ENCODE results near the gene SNX11. TPM values are rescaled to one million over a fixed set of nuclear protein-coding genes. Genes with fewer than 3 reads are reported as not detected.

SNX11 gene
- polyA plus RNA-seq, 2 donors = 11.5 to 17.0 TPM

DNA sequence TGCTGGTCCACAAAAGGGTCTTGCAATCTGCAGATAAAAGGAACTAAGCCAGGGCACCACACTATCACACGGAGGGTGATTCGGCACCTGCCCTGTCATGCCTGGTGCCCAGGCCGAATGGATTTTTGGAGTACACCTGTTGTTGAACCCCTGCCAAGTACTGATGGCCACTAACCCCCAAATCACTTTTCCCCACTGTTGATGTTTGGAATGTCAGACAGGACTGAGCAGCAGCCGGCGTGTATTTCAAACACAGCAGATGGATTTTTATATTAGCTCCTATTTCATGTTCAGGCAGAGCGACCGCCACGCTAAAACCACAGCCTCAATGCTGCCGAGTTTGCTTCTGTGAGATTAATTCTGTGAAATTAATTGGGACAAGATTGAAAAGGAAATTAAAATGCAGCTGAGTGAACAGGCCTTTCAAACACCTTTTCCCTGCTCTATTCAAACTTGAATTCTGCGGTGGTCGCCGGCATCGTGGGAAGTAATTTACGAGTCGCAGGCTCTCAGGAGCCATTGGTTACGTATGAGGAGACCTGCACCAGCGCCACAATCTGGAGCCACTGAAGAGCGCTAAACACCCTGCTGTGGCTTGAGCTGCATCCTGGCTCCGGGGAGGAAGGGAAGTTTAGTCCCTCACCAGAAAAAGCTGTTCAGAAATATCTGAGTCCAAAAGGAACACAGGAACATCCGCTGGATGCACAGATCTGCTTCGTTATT is 48.5 kb downstream of the SNX11 start:
- Histone ChIP-seq H3K27me3 (ENCODE audit: control insufficient read depth in 1 of 2, insufficient read depth in 2 of 2, low read length in 2 of 2) (no peaks in the 10 kb centered on the region), H3K36me3 (ENCODE audit: control insufficient read depth in 2 of 2, insufficient read depth in 2 of 2, low read length in 1 of 2) (no peaks in the 10 kb centered on the region), H3K4me3 (ENCODE audit: low read depth in 1 of 2, low read length in 2 of 2) (no peak overlapping the region), H3K27ac (ENCODE audit: low read depth in 2 of 2, low read length in 1 of 2) (no peak overlapping the region), H3K4me1 (ENCODE audit: control insufficient read depth in 2 of 2, insufficient read depth in 2 of 2, low read length in 1 of 2) (no peaks in the 10 kb centered on the region), H3K9me3 (ENCODE audit: control insufficient read depth in 2 of 2, insufficient read depth in 1 of 2, low read depth in 1 of 2, low read length in 1 of 2) (no peaks in the 10 kb centered on the region)
- WGBS, 2 donors = 54 to 66% methylated on average over 21 of the region's 21 CpGs

DNA sequence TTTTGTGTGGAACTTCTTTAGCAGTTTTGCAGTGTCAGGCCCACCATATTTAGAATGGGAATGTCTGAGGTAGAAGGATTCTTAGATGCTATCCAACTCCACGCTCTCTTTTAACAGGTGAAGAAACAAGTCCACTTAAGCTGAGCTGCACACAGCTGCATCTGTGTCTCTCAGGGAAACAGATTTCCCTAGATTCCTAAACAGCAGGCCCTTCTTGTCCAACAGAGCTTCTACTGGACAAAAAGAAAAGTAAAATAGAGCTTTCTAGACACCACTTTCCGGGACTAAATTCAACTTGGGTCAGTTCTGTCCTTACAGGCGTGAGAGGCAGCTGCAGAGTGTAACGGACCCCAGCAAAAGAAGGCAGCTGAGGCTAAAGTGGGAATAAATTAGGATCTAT is 51.7 kb downstream of the SNX11 start:
- WGBS, 2 donors = 89 to 91% methylated on average over 4 of the region's 4 CpGs
- Histone ChIP-seq H3K4me3 (ENCODE audit: low read depth in 1 of 2, low read length in 2 of 2) (no peak overlapping the region), H3K27ac (ENCODE audit: low read depth in 2 of 2, low read length in 1 of 2) (no peak overlapping the region), H3K36me3 (ENCODE audit: control insufficient read depth in 2 of 2, insufficient read depth in 2 of 2, low read length in 1 of 2) (no peaks in the 10 kb centered on the region), H3K4me1 (ENCODE audit: control insufficient read depth in 2 of 2, insufficient read depth in 2 of 2, low read length in 1 of 2) (no peaks in the 10 kb centered on the region), H3K9me3 (ENCODE audit: control insufficient read depth in 2 of 2, insufficient read depth in 1 of 2, low read depth in 1 of 2, low read length in 1 of 2) (no peaks in the 10 kb centered on the region), H3K27me3 (ENCODE audit: control insufficient read depth in 1 of 2, insufficient read depth in 2 of 2, low read length in 2 of 2) (no peaks in the 10 kb centered on the region)

DNA sequence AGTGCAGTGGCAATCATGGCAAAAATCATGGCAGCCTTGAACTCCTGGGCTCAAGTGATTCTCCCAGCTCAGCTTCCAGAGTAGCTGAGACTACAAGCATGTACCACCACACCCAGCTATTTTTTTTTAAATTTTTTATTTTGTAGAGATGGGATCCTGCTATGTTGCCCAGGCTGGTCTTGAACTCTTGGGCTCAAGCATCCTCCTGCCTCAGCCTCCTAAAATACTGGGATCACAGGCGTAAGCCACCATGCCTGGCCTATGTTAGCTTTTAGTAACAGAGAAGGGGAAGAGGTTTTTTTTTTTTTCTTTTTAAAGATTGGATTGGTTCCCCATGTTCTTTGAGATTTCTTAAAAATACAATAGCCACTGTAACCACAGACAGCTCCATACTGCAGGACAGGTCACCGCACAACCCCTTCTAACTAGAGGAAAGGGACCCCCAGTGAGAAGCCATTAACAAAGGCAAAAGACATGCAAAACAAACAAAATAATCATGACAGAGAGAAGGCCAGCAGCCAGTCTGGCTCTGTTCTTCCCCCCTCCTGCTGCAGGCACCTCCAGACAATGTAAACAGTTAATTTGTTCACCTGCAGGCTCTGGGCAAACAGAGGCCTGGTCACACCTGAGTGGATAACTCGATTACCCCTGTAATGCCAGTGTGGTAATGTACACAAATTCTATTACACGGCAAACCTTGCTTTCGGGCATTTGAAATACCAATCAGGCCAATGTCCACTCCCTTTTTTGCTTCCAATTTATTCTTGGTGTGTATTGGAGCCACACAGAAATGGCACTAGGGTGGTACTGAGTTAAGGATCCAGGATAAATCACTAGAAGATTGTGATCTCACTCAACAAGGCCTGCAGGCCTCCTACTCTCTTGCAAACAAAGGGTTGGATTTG is 52.9 kb downstream of the SNX11 start:
- Histone ChIP-seq H3K9me3 (ENCODE audit: control insufficient read depth in 2 of 2, insufficient read depth in 1 of 2, low read depth in 1 of 2, low read length in 1 of 2) (no peaks in the 10 kb centered on the region), H3K27me3 (ENCODE audit: control insufficient read depth in 1 of 2, insufficient read depth in 2 of 2, low read length in 2 of 2) (no peaks in the 10 kb centered on the region), H3K4me3 (ENCODE audit: low read depth in 1 of 2, low read length in 2 of 2) (no peak overlapping the region), H3K27ac (ENCODE audit: low read depth in 2 of 2, low read length in 1 of 2) (no peak overlapping the region), H3K36me3 (ENCODE audit: control insufficient read depth in 2 of 2, insufficient read depth in 2 of 2, low read length in 1 of 2) (no peaks in the 10 kb centered on the region), H3K4me1 (ENCODE audit: control insufficient read depth in 2 of 2, insufficient read depth in 2 of 2, low read length in 1 of 2) (no peaks in the 10 kb centered on the region)
- 67 to 81% methylated on average over 5 of the region's 5 CpGs for WGBS, 2 donors

DNA sequence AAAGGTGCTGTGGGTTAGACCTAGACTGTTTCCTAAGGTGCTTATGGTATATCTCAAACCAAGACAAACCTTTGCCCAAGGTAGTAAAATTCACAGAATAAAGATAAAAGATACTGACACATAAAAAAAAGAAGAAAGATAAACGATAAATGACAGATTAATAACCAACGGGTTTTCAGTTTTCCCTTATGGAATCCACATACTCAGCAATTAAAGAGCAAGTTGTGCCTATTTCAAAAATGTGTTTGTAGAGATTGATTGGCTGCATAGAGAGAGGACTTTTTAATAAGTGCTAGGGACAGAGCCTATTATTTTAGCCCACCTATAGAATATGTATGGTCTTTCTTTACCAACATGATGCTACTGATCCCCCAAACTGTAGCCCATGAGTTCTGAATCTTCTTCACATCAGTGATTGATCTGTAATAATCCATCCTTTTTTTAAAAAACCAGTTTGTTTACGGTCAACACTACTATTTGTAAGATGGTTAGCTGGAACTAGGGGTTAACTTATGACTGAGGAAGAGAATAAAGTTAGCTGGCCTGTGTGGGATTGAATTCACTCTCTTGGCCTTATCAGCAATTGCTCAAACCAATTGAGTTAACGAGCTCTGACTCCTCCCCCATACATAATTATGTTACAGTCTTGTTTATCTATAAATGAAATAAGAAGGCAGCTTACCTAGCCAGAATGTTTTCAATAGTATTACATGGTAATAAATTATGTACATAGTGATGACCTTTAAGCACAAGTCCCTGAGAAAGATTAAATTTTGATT is 53.8 kb downstream of the SNX11 start:
- no peak overlapping the region for H3K27ac ChIP-seq (ENCODE audit: low read depth in 2 of 2, low read length in 1 of 2)
- no peaks in the 10 kb centered on the region for H3K9me3 ChIP-seq (ENCODE audit: control insufficient read depth in 2 of 2, insufficient read depth in 1 of 2, low read depth in 1 of 2, low read length in 1 of 2)
- H3K36me3 ChIP-seq (ENCODE audit: control insufficient read depth in 2 of 2, insufficient read depth in 2 of 2, low read length in 1 of 2) = no peaks in the 10 kb centered on the region
- 70 to 91% methylated on average over 4 of the region's 4 CpGs for WGBS, 2 donors
- no peaks in the 10 kb centered on the region for H3K4me1 ChIP-seq (ENCODE audit: control insufficient read depth in 2 of 2, insufficient read depth in 2 of 2, low read length in 1 of 2)
- H3K27me3 ChIP-seq (ENCODE audit: control insufficient read depth in 1 of 2, insufficient read depth in 2 of 2, low read length in 2 of 2) = no peaks in the 10 kb centered on the region
- H3K4me3 ChIP-seq (ENCODE audit: low read depth in 1 of 2, low read length in 2 of 2) = no peak overlapping the region

DNA sequence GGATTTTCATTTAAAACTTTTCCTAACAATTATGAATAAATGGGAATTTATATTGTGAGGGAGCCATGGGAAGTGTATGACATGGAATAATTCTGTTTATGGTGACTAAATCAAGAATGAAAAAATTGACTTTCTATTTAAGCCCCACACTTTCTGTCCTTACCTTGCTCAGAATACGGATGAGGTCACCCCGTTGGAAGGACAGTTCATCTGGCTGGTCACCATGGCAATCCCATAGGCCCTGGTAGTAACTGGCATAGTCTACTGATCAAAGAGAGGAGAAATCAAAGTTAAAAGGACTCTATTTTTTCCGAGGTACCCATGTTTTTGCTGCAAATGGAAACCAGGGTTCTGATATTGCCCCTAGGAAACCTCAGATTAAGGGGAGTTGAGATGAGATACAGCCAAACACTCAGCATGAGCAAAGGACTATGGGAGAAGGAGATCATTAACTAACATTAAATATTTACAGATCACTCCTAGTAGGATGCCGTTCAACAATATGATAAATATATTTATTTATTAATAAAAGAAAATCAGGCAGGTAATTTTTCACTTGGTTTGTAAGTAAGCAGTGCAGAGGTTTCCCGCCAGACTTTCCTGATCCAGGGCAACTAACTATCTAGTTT is 54.9 kb downstream of the SNX11 start:
- H3K4me3 ChIP-seq (ENCODE audit: low read depth in 1 of 2, low read length in 2 of 2) = no peak overlapping the region
- WGBS, 2 donors = 78 to 85% methylated on average over 5 of the region's 5 CpGs
- no peaks in the 10 kb centered on the region for H3K4me1 ChIP-seq (ENCODE audit: control insufficient read depth in 2 of 2, insufficient read depth in 2 of 2, low read length in 1 of 2)
- no peaks in the 10 kb centered on the region for H3K36me3 ChIP-seq (ENCODE audit: control insufficient read depth in 2 of 2, insufficient read depth in 2 of 2, low read length in 1 of 2)
- no peak overlapping the region for H3K27ac ChIP-seq (ENCODE audit: low read depth in 2 of 2, low read length in 1 of 2)
- no peaks in the 10 kb centered on the region for H3K9me3 ChIP-seq (ENCODE audit: control insufficient read depth in 2 of 2, insufficient read depth in 1 of 2, low read depth in 1 of 2, low read length in 1 of 2)
- H3K27me3 ChIP-seq (ENCODE audit: control insufficient read depth in 1 of 2, insufficient read depth in 2 of 2, low read length in 2 of 2) = no peaks in the 10 kb centered on the region

DNA sequence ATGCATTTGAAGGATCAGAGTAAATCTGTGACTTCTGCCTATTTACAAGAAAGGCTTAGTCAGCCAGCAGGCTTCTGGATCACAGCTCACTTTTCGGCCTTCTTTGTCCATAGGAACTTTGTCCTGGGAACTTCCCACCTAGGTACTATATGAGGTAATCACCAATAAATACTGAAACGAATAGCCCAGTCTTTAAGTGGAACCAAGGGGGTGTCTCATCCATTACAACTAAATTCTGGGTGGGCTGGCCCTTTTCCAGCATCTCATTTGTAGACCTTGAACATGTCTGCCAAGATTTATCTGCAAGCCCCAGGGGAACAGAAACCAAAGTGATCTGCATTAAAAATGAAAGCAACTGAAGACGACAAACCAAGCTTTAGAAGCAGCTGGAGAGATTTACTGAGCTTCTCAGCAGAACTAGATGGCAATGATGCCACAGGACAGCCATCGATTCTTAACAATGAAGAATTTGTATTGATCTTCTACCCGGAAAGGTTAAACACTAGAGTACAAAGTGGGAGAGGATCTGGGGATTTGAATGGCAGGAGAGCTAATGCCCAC is 55.5 kb downstream of the SNX11 start:
- Histone ChIP-seq H3K4me3 (ENCODE audit: low read depth in 1 of 2, low read length in 2 of 2) (no peak overlapping the region), H3K27ac (ENCODE audit: low read depth in 2 of 2, low read length in 1 of 2) (no peak overlapping the region), H3K4me1 (ENCODE audit: control insufficient read depth in 2 of 2, insufficient read depth in 2 of 2, low read length in 1 of 2) (no peaks in the 10 kb centered on the region), H3K9me3 (ENCODE audit: control insufficient read depth in 2 of 2, insufficient read depth in 1 of 2, low read depth in 1 of 2, low read length in 1 of 2) (no peaks in the 10 kb centered on the region), H3K27me3 (ENCODE audit: control insufficient read depth in 1 of 2, insufficient read depth in 2 of 2, low read length in 2 of 2) (no peaks in the 10 kb centered on the region), H3K36me3 (ENCODE audit: control insufficient read depth in 2 of 2, insufficient read depth in 2 of 2, low read length in 1 of 2) (no peaks in the 10 kb centered on the region)
- WGBS, 2 donors = 38 to 40% methylated on average over 5 of the region's 5 CpGs

DNA sequence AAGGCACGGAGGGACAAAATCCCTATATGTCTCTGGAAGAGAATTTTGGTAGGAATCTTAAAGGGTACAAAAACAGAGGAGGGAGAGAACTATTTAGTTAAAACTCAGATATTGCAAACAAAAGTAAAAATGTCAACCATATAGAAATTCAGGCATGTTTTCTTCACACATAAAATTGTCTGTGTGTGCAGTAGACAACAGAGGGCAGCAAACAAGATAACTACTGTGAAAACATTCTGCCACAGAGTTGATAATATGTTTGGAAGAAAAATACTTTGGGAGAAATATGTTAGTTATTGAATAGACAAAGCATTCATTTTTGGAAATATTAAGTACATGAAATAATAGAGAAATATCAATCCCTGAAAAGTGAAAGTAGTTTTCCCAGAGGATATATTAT is 56.2 kb downstream of the SNX11 start:
- WGBS, 2 donors = 97 to 98% methylated on average over 1 of the region's 1 CpG

DNA sequence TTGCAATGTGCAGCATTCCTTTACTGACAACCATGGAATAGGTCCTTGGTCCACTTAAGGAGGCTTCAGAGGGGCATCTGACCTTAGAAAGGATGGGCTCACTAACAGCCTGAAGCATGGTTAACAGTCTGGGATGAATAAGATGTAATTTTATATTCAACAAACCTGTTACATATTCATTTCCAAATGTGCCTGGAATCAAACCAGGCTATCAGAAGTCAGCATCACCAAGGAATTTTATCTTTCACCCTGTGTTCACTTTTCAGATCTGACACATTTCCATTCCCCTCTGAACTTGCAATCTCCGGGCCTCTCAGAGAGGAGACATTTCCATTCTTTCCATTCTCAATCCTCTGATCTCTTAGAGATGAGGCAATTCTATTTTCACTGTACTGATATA is 62.4 kb downstream of the SNX11 start:
- 84 to 92% methylated on average over 1 of the region's 1 CpG for WGBS, 2 donors
- no peaks in the 10 kb centered on the region for H3K4me1 ChIP-seq (ENCODE audit: control insufficient read depth in 2 of 2, insufficient read depth in 2 of 2, low read length in 1 of 2)
- no peaks in the 10 kb centered on the region for H3K27me3 ChIP-seq (ENCODE audit: control insufficient read depth in 1 of 2, insufficient read depth in 2 of 2, low read length in 2 of 2)
- H3K27ac ChIP-seq (ENCODE audit: low read depth in 2 of 2, low read length in 1 of 2) = no peak overlapping the region
- H3K9me3 ChIP-seq (ENCODE audit: control insufficient read depth in 2 of 2, insufficient read depth in 1 of 2, low read depth in 1 of 2, low read length in 1 of 2) = no peaks in the 10 kb centered on the region
- no peaks in the 10 kb centered on the region for H3K36me3 ChIP-seq (ENCODE audit: control insufficient read depth in 2 of 2, insufficient read depth in 2 of 2, low read length in 1 of 2)
- no peak overlapping the region for H3K4me3 ChIP-seq (ENCODE audit: low read depth in 1 of 2, low read length in 2 of 2)

More for the DNA sequence above, 56.2 kb downstream of the SNX11 start:
- Histone ChIP-seq H3K4me3 (ENCODE audit: low read depth in 1 of 2, low read length in 2 of 2) (no peak overlapping the region), H3K27ac (ENCODE audit: low read depth in 2 of 2, low read length in 1 of 2) (no peak overlapping the region), H3K27me3 (ENCODE audit: control insufficient read depth in 1 of 2, insufficient read depth in 2 of 2, low read length in 2 of 2) (no peaks in the 10 kb centered on the region), H3K4me1 (ENCODE audit: control insufficient read depth in 2 of 2, insufficient read depth in 2 of 2, low read length in 1 of 2) (no peaks in the 10 kb centered on the region), H3K9me3 (ENCODE audit: control insufficient read depth in 2 of 2, insufficient read depth in 1 of 2, low read depth in 1 of 2, low read length in 1 of 2) (no peaks in the 10 kb centered on the region), H3K36me3 (ENCODE audit: control insufficient read depth in 2 of 2, insufficient read depth in 2 of 2, low read length in 1 of 2) (no peaks in the 10 kb centered on the region)
